Activated CD4-positive, CD25-positive, alpha-beta regulatory T cell treated with anti-CD3 and anti-CD28 coated beads, Interleukin-2, amount 50 U/mL, for 24 hours (primary cell): Measurements from ENCODE around the gene HIPK1.
"Not testable (repeated sequence)": the region's sequence is repeated elsewhere in the genome, so short reads cannot be mapped to it uniquely, and the experiment has no call there.

Source experiments
- ATAC-seq, 2 donors: fragments of 150-1000 bp; cut with Tn5 transposase; one replicate each; pipeline ENCODE4 v1.10.0; 2021; ENCODE audit warnings: mild to moderate bottlenecking in 1 of 2, moderate library complexity in 1 of 2

The HIPK1 gene

GRCh38 chr1:113983826-113984225, 54.7 kb downstream of the HIPK1 start:
- ATAC-seq = no peak

GRCh38 chr1:113984710-113985109, 55.6 kb downstream of the HIPK1 start:
- ATAC-seq = no peak

GRCh38 chr1:113986802-113987201, 57.7 kb downstream of the HIPK1 start:
- ATAC-seq = no peak

GRCh38 chr1:113987259-113987658, 58.1 kb downstream of the HIPK1 start:
- ATAC-seq = no peak

- no peak for ATAC-seq
These were observed 61.4 kb downstream of the HIPK1 start for GRCh38 chr1:113990530-113990929.

- no peak for ATAC-seq
These were observed 61.8 kb downstream of the HIPK1 start for GRCh38 chr1:113990961-113991360.

GRCh38 chr1:113991467-113991997, 62.4 kb downstream of the HIPK1 start:
- no peak for ATAC-seq

GRCh38 chr1:113993072-113993471, 63.9 kb downstream of the HIPK1 start:
- ATAC-seq = no peak

GRCh38 chr1:113993766-113994165, 64.6 kb downstream of the HIPK1 start:
- no peak for ATAC-seq

- ATAC-seq = no peak
These were observed 66.3 kb downstream of the HIPK1 start for GRCh38 chr1:113995382-113995781.

- no peak for ATAC-seq
These were observed 69.2 kb downstream of the HIPK1 start for GRCh38 chr1:113998361-113998760.

GRCh38 chr1:113999233-113999632, 70.1 kb downstream of the HIPK1 start:
- no peak for ATAC-seq

- ATAC-seq = no peak
These were observed 70.7 kb downstream of the HIPK1 start for GRCh38 chr1:113999799-114000198.

GRCh38 chr1:114000406-114000805, 71.3 kb downstream of the HIPK1 start:
- no peak for ATAC-seq

- no peak for ATAC-seq
These were observed 73.5 kb downstream of the HIPK1 start for GRCh38 chr1:114002492-114003239.

GRCh38 chr1:114003431-114003830, 74.3 kb downstream of the HIPK1 start:
- ATAC-seq = no peak

- not testable (repeated sequence) for ATAC-seq
These were observed 77.7 kb downstream of the HIPK1 start for GRCh38 chr1:114006825-114007224.

GRCh38 chr1:114008480-114008941, 79.4 kb downstream of the HIPK1 start:
- ATAC-seq = no peak

- ATAC-seq = no peak
These were observed 79.9 kb downstream of the HIPK1 start for GRCh38 chr1:114008993-114009392.

- no peak for ATAC-seq
These were observed 80.3 kb downstream of the HIPK1 start for GRCh38 chr1:114009393-114009792.

GRCh38 chr1:114010433-114011184, 81.5 kb downstream of the HIPK1 start:
- ATAC-seq = no peak

GRCh38 chr1:114011796-114012195, 82.7 kb downstream of the HIPK1 start:
- no peak for ATAC-seq

GRCh38 chr1:114015075-114015474, 86.0 kb downstream of the HIPK1 start:
- no peak for ATAC-seq

- ATAC-seq = not testable (repeated sequence)
These were observed 90.6 kb downstream of the HIPK1 start for GRCh38 chr1:114019724-114020123.
